Activated CD8-positive, alpha-beta memory T cell treated with anti-CD3 and anti-CD28 coated beads, Interleukin-2, amount 50 U/mL, for 4 hours (primary cell): ENCODE results near the gene MAP3K4.

Experiments
- DNase-seq: peaks from one replicate; pipeline ENCODE4 v3.0.0-alpha.2; 2020

MAP3K4 gene

DNA sequence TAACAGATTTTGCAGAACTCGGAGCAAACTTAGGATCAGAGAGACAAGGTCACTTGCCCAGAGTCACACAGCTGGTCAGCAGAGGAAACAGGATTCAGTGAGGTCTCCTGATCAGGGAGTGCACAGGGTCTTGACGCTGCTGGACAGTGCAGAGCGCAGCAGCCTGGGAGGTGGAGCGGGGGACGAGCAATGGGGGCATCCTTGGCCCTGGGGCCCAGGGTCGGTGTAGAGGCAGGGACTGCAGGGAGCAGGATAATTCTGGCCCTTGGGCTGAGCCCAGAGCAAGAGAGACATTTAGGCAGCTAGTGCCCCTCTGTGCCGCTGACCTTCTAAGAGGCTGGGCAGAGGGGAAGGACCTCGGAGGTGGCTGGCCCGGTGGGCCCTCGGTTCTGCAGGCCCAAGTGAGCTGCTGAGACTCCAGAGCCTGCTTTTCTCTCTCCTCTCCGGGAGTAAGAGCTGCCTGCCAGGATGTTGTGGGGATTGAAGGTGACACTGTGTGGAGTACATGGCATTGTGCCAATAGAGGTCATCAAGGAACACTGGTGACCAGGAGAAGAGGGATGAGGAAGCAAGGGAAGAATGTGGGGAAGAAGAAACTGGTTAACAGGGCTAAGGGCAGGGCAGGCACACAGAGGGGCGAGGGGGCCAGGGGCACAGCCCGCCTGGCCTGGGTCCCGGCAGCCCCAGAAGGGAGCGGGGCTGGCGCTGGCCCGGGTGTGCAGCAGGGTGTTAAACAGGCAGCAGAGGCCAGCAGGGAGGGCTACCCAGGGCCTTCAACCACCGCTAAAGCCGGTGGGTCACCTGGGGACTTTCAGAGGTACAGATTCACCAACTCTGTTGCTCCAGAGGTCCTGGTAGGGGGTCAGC lies 160.3 kb downstream of the MAP3K4 start:
- no peak for DNase-seq

- no peak for DNase-seq
Measured at GRCh38 chr6:161152527-161152862, 160.9 kb downstream of the MAP3K4 start.

DNA sequence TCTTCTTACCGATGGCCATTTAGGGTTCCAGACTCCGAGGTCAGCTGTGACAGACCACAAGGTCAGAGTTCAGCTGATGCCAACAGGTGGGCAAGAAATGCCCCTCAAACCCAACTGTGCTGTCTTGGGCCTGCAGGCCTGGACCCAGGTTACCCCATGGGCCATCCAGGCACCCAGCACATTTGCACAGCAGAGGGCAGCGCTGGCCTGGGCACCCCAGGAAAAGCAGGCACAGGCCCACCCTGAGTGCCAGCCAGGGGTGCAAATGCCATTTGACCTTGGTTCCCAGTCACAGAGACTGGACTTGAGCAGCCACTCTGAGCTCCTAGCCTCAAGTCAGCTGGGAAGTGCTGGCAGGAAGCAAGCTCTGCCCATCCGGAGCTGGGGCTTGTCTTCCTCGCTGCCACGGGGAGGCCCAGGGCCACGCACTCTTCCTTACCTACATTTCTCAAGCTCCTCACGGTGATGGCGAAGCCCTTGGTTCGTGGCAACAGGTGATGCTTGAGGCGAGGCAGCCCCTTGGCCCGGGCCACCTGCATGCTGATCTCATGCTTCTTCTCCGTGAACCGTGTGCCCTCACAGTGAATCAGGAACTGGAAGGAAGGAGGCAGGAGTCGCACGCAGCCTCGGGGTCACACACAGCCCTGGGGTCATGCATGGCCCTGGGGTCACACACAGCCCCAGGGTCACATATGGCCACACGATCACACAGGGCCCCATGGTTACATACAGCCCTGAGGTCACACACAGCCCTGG lies 161.5 kb downstream of the MAP3K4 start:
- DNase-seq = no peak

DNA sequence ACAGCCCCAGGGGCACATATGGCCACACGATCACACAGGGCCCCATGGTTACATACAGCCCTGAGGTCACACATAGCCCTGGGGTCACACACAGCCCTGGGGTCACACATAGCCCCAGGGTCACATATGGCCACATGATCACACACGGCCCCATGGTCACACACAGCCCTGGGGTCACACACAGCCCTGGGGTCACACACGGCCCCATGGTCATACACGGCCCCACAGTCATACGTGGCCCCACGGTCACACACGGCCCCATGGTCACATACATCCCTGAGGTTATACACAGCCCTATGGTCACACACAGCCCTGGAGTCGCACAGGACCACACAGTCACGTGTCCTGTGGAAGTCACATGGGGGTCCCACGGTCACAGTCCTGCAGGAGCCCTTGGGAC lies 162.2 kb downstream of the MAP3K4 start:
- no peak for DNase-seq

DNA sequence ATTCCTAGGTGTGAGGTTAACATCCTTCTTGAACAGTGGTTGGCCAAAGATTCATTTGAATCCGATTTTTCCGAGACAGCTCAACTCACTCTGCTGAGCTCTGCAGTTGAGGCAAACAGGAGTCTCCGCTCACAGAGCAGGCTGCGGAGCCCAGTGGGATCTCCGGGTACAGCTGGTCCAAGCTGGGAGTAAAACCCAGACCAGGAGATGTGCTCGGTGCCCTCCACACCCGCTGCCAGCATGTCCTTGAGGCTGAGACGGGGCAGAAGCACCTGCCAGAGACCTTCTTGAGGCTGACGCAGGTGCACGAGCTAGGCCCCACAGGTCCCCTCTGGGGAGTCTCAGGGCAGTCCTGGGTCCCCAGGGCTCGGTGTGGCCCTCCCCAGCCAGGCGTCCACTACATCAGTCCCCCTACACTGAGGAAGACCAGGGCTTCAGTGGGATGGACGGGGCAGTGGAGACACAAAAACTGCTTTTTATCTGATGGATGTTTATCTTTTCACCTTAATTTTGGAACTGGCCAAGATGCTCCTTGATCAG lies 163.3 kb downstream of the MAP3K4 start:
- DNase-seq = no peak

GRCh38 chr6:161161121-161161520 lies 169.6 kb downstream of the MAP3K4 start:
- no peak for DNase-seq

DNA sequence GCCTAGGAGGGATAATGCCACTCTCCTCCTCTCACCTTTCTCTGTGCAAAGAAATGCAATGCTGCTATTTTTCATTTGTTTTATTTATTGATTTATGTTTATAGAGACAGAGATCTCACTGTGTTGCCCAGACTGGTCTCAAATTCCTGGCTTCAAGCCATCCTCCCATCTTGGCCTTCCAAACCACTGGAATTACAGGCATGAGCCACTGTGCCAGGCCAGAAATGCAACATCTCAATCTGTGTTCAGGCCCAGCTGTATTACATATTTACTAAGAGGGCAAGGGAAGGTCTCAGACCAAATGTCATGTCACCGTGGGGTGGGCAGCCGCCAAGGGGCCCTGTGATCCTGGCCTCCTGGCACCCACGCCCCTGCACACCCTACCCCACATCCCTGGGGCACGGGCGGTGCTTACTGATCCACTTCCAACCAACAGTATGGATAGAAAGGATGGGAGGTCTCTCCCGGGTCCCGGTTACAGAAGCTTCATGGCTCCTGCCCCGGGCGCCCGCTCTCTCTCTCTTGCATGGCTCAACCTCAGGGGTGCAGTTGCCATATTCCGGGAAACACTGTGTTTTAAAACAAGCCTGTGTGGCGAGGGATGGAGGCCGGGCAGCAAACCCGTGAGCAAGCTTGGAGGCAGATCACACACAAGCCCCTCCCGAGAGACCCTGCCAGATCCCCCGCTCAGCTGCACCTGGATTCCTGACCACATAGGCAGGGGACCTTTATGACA lies 170.5 kb downstream of the MAP3K4 start:
- no peak for DNase-seq

GRCh38 chr6:161162722-161163121 lies 171.2 kb downstream of the MAP3K4 start:
- no peak for DNase-seq

DNA sequence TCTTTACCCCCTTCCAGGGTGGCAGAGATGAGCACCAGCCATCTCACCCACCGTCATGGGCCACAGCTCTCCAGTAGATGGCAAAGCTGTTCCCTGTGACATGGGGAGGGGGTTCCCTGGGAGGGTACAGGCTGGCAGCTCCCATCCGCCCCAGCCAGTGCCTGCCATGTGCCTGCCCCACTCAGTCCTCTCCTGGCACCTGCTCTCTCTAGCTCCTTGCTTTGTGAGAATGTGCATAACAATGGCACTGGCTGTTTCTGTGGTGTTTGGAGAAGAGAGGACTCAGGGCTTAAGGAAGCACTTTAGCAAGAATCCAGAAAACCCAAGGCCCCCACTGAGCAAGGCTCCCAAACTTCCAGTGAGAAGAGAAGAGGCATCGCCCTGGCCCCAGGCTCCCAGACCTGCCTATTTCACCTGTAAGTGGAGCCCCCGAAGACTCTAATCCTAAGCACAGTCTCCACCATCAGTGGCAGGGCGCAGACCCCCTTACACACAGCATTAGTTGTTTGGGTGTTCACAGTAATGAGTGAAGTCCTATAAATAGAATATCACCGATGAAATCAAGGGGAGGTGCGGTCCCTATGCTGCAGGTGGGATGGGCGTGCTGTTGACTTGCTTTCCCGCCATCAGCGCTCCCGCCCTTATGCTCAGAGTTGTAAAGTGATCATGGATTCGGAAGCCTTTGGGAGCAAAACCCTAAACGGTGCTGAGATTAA lies 172.1 kb downstream of the MAP3K4 start:
- no peak for DNase-seq

- DNase-seq = no peak
Measured at GRCh38 chr6:161164182-161164625, 172.6 kb downstream of the MAP3K4 start.

DNA sequence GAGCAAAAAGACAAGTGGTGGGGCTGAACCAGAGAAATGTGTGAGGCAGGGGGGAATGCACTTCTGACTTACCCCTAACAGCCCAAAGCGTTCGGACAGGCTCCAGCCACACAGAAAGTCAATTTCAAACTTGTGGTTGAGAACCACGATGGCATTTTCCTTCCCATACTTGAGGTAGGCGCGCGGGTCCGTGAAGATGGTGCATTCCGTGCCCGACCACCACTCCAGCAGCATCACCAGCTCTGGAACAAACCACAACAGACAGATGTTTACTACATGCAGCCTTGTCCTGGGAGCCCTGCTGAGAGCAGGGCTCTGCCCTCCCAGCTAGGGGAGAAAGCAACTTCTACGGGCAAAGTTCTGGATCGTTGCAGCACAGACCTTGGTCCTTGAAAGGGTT lies 174.6 kb downstream of the MAP3K4 start:
- no peak for DNase-seq

GRCh38 chr6:161166677-161167076 lies 175.1 kb downstream of the MAP3K4 start:
- no peak for DNase-seq
